ENCODE results near the gene WNT4.

DNA sequence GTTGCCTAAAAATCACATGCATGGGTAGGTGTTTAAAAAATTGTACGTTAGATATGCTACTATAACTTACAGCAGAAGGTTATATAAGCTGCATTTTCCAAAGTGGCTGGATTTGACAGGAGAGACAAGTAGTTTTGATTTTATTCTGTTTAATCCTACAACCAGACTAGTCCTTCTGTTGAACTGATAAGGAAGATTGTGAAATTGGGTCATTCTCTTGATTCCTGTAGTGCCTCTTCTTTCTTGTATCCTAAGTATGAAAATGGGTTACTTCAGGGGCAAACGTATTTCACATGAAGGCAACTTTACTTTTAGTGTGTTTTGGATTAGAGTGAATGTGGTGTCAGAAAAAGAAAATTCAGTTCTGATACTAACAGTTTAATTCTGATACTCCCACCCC lies 71.4 kb downstream of the WNT4 start:
- TF ChIP-seq POLR2A (IDR thresholded peaks at IDR 0.05) (no peak), POLR2AphosphoS5 (IDR thresholded peaks at IDR 0.05) (no peak)
- TF ChIP-seq, protein P1, sequence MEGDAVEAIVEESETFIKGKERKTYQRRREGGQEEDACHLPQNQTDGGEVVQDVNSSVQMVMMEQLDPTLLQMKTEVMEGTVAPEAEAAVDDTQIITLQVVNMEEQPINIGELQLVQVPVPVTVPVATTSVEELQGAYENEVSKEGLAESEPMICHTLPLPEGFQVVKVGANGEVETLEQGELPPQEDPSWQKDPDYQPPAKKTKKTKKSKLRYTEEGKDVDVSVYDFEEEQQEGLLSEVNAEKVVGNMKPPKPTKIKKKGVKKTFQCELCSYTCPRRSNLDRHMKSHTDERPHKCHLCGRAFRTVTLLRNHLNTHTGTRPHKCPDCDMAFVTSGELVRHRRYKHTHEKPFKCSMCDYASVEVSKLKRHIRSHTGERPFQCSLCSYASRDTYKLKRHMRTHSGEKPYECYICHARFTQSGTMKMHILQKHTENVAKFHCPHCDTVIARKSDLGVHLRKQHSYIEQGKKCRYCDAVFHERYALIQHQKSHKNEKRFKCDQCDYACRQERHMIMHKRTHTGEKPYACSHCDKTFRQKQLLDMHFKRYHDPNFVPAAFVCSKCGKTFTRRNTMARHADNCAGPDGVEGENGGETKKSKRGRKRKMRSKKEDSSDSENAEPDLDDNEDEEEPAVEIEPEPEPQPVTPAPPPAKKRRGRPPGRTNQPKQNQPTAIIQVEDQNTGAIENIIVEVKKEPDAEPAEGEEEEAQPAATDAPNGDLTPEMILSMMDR (IDR thresholded peaks at IDR 0.05 in 8 of 11, conservative IDR thresholded peaks at IDR 0.05 in 3 of 11), result no peak
